Measurements from ENCODE around the gene DDX31.
A peak's percentile ranks its signal among the peaks of the same experiment; 100 is the strongest.

DDX31 gene

GRCh38 chr9:132610661-132611060, 59.1 kb downstream of the DDX31 start:
- Histone ChIP-seq H3K9me3 (replicated peaks in 1 of 2; ENCODE audit: control insufficient read depth in 2 of 2, insufficient read depth in 1 of 2, low read depth in 1 of 2, low read length in 2 of 2) (no peaks in the 10 kb centered on the region), H3K27me3 (ENCODE audit: control insufficient read depth in 3 of 3, insufficient read depth in 3 of 3, low read depth in 1 of 3, low read length in 3 of 3) (no peaks in the 10 kb centered on the region), H2BK5ac (ENCODE audit: low read length) (no peak overlapping the region), H4K91ac (ENCODE audit: low read depth, low read length, poor library complexity) (no peak overlapping the region), H2BK120ac (ENCODE audit: low read depth, low read length) (no peak overlapping the region), H3K79me1 (ENCODE audit: low read depth, low read length) (no peaks in the 10 kb centered on the region), H4K8ac (ENCODE audit: low read depth, low read length) (no peak overlapping the region), H2AFZ (ENCODE audit: low read length) (no peak overlapping the region), H3K14ac (ENCODE audit: low read length) (no peak overlapping the region), H3K23ac (ENCODE audit: low read depth, low read length, poor library complexity) (no peak overlapping the region), H2BK12ac (ENCODE audit: low read length) (no peak overlapping the region), H2BK15ac (ENCODE audit: low read length) (no peak overlapping the region), H3K4ac (ENCODE audit: low read length) (no peak overlapping the region), H2AK5ac (ENCODE audit: low read depth, low read length) (no peak overlapping the region), H3K4me2 (ENCODE audit: insufficient read depth, low read length, poor library complexity, severe bottlenecking) (no peak overlapping the region), H3K18ac (ENCODE audit: low read length) (no peak overlapping the region), H3K27ac (replicated peaks; ENCODE audit: low read length) (no peak overlapping the region), H3K4me3 (ENCODE audit: low read length in 2 of 2) (no peak overlapping the region), H3K36me3 (replicated peaks in 1 of 2; ENCODE audit: control insufficient read depth in 2 of 2, insufficient read depth in 2 of 2, low read length in 2 of 2) (peaks cover 13 to 92% of the 10 kb centered on the region in 2 donors), H3K9ac (ENCODE audit: low read depth, low read length, poor library complexity) (no peak overlapping the region), H3K4me1 (ENCODE audit: control insufficient read depth in 2 of 2, insufficient read depth in 1 of 2, low read depth in 1 of 2, low read length in 2 of 2) (peaks cover 0 to 6% of the 10 kb centered on the region in 2 donors)
- DNase-seq (ENCODE audit: low spot score): no peak
- WGBS, 2 donors (ENCODE audit: extremely low coverage in 2 of 2, insufficient read length in 2 of 2, insufficient replicate concordance in 1 of 2): no CpG with 5 or more reads among the region's 12 CpGs

DNA sequence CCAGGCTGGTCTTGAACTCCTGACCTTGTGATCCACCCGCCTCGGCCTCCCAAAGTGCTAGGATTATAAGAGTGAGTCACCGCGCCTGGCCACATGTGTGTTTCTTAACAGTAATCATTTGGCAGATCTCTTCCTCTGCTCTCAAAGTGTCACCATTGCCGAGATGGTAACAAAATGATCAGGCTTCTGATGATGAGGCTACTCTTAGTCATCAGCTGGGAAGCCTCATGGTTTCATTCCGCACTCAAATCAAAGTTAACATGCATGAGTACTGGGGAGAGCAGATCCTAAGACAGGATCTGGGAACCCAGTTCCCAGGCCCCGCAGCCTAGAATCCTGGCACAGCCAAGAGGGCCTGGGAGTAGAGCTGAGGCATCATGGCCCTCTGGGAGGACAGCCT, 60.0 kb downstream of the DDX31 start:
- no peak overlapping the region for H2BK120ac ChIP-seq (ENCODE audit: low read depth, low read length)
- H3K36me3 ChIP-seq (replicated peaks in 1 of 2; ENCODE audit: control insufficient read depth in 2 of 2, insufficient read depth in 2 of 2, low read length in 2 of 2): peaks cover 10 to 89% of the 10 kb centered on the region in 2 donors
- no peak overlapping the region for H3K4me3 ChIP-seq (ENCODE audit: low read length in 2 of 2)
- no peak for DNase-seq (ENCODE audit: low spot score)
- H3K18ac ChIP-seq (ENCODE audit: low read length): no peak overlapping the region
- H3K27me3 ChIP-seq (ENCODE audit: control insufficient read depth in 3 of 3, insufficient read depth in 3 of 3, low read depth in 1 of 3, low read length in 3 of 3): no peaks in the 10 kb centered on the region
- no peak overlapping the region for H3K4me2 ChIP-seq (ENCODE audit: insufficient read depth, low read length, poor library complexity, severe bottlenecking)
- H3K9ac ChIP-seq (ENCODE audit: low read depth, low read length, poor library complexity): no peak overlapping the region
- no peak overlapping the region for H4K8ac ChIP-seq (ENCODE audit: low read depth, low read length)
- H2BK5ac ChIP-seq (ENCODE audit: low read length): no peak overlapping the region
- H3K4me1 ChIP-seq (ENCODE audit: control insufficient read depth in 2 of 2, insufficient read depth in 1 of 2, low read depth in 1 of 2, low read length in 2 of 2): peaks cover 0 to 10% of the 10 kb centered on the region in 2 donors
- H3K23ac ChIP-seq (ENCODE audit: low read depth, low read length, poor library complexity): no peak overlapping the region
- H4K91ac ChIP-seq (ENCODE audit: low read depth, low read length, poor library complexity): no peak overlapping the region
- no peak overlapping the region for H2AFZ ChIP-seq (ENCODE audit: low read length)
- no peak overlapping the region for H3K14ac ChIP-seq (ENCODE audit: low read length)
- no peak overlapping the region for H2AK5ac ChIP-seq (ENCODE audit: low read depth, low read length)
- no peak overlapping the region for H3K27ac ChIP-seq (replicated peaks; ENCODE audit: low read length)
- no peaks in the 10 kb centered on the region for H3K9me3 ChIP-seq (replicated peaks in 1 of 2; ENCODE audit: control insufficient read depth in 2 of 2, insufficient read depth in 1 of 2, low read depth in 1 of 2, low read length in 2 of 2)
- H2BK15ac ChIP-seq (ENCODE audit: low read length): no peak overlapping the region
- no peak overlapping the region for H3K4ac ChIP-seq (ENCODE audit: low read length)
- no peaks in the 10 kb centered on the region for H3K79me1 ChIP-seq (ENCODE audit: low read depth, low read length)
- WGBS, 2 donors (ENCODE audit: extremely low coverage in 2 of 2, insufficient read length in 2 of 2, insufficient replicate concordance in 1 of 2): no CpG with 5 or more reads among the region's 7 CpGs
- H2BK12ac ChIP-seq (ENCODE audit: low read length): no peak overlapping the region

- no peak overlapping the region for H3K4me2 ChIP-seq (ENCODE audit: insufficient read depth, low read length, poor library complexity, severe bottlenecking)
- H3K9me3 ChIP-seq (replicated peaks in 1 of 2; ENCODE audit: control insufficient read depth in 2 of 2, insufficient read depth in 1 of 2, low read depth in 1 of 2, low read length in 2 of 2): no peaks in the 10 kb centered on the region
- no peak overlapping the region for H3K4me3 ChIP-seq (ENCODE audit: low read length in 2 of 2)
- no peaks in the 10 kb centered on the region for H3K27me3 ChIP-seq (ENCODE audit: control insufficient read depth in 3 of 3, insufficient read depth in 3 of 3, low read depth in 1 of 3, low read length in 3 of 3)
- no peak overlapping the region for H2BK12ac ChIP-seq (ENCODE audit: low read length)
- no peak overlapping the region for H4K91ac ChIP-seq (ENCODE audit: low read depth, low read length, poor library complexity)
- H3K18ac ChIP-seq (ENCODE audit: low read length): no peak overlapping the region
- no peak overlapping the region for H3K14ac ChIP-seq (ENCODE audit: low read length)
- no peak overlapping the region for H4K8ac ChIP-seq (ENCODE audit: low read depth, low read length)
- H3K27ac ChIP-seq (replicated peaks; ENCODE audit: low read length): no peak overlapping the region
- no peak overlapping the region for H3K23ac ChIP-seq (ENCODE audit: low read depth, low read length, poor library complexity)
- H3K4me1 ChIP-seq (ENCODE audit: control insufficient read depth in 2 of 2, insufficient read depth in 1 of 2, low read depth in 1 of 2, low read length in 2 of 2): peaks cover 0 to 13% of the 10 kb centered on the region in 2 donors
- WGBS, 2 donors (ENCODE audit: extremely low coverage in 2 of 2, insufficient read length in 2 of 2, insufficient replicate concordance in 1 of 2): no CpG with 5 or more reads among the region's 9 CpGs
- H2AK5ac ChIP-seq (ENCODE audit: low read depth, low read length): no peak overlapping the region
- H3K4ac ChIP-seq (ENCODE audit: low read length): no peak overlapping the region
- no peak overlapping the region for H3K9ac ChIP-seq (ENCODE audit: low read depth, low read length, poor library complexity)
- DNase-seq (ENCODE audit: low spot score): no peak
- H2BK5ac ChIP-seq (ENCODE audit: low read length): no peak overlapping the region
- no peaks in the 10 kb centered on the region for H3K79me1 ChIP-seq (ENCODE audit: low read depth, low read length)
- H2BK15ac ChIP-seq (ENCODE audit: low read length): no peak overlapping the region
- H2BK120ac ChIP-seq (ENCODE audit: low read depth, low read length): no peak overlapping the region
- no peak overlapping the region for H2AFZ ChIP-seq (ENCODE audit: low read length)
- peaks cover 6 to 83% of the 10 kb centered on the region in 2 donors for H3K36me3 ChIP-seq (replicated peaks in 1 of 2; ENCODE audit: control insufficient read depth in 2 of 2, insufficient read depth in 2 of 2, low read length in 2 of 2)
These were observed 60.6 kb downstream of the DDX31 start for GRCh38 chr9:132609184-132609583.

DNA sequence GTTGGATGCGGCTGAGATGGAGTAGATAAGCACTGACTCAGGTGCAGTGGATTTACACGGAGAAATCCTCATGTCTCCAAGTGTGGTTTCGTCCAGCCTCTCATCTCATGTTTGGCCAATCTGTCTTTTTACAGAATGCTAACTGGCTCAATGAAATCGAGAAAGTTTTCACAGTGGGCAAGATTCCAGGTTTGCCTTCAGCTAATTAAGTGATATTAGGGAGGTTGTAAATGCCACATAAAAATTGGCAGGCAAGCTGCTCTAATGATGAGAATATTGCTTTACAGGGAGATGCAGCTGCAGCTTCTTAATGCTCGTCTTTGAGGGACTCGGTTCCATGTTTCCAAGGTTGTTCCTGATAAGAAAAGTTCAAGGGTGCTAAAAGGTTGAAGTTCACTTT, 63.7 kb downstream of the DDX31 start:
- H3K14ac ChIP-seq (ENCODE audit: low read length): no peak overlapping the region
- no peak overlapping the region for H3K23ac ChIP-seq (ENCODE audit: low read depth, low read length, poor library complexity)
- no peak overlapping the region for H3K4ac ChIP-seq (ENCODE audit: low read length)
- peaks cover 10 to 80% of the 10 kb centered on the region in 2 donors for H3K36me3 ChIP-seq (replicated peaks in 1 of 2; ENCODE audit: control insufficient read depth in 2 of 2, insufficient read depth in 2 of 2, low read length in 2 of 2)
- no peak overlapping the region for H2BK120ac ChIP-seq (ENCODE audit: low read depth, low read length)
- H2BK15ac ChIP-seq (ENCODE audit: low read length): no peak overlapping the region
- H3K4me2 ChIP-seq (ENCODE audit: insufficient read depth, low read length, poor library complexity, severe bottlenecking): no peak overlapping the region
- H2AFZ ChIP-seq (ENCODE audit: low read length): no peak overlapping the region
- no peaks in the 10 kb centered on the region for H3K9me3 ChIP-seq (replicated peaks in 1 of 2; ENCODE audit: control insufficient read depth in 2 of 2, insufficient read depth in 1 of 2, low read depth in 1 of 2, low read length in 2 of 2)
- no peak overlapping the region for H4K8ac ChIP-seq (ENCODE audit: low read depth, low read length)
- no peak overlapping the region for H2BK12ac ChIP-seq (ENCODE audit: low read length)
- peaks cover 0 to 13% of the 10 kb centered on the region in 2 donors for H3K4me1 ChIP-seq (ENCODE audit: control insufficient read depth in 2 of 2, insufficient read depth in 1 of 2, low read depth in 1 of 2, low read length in 2 of 2)
- H2AK5ac ChIP-seq (ENCODE audit: low read depth, low read length): no peak overlapping the region
- DNase-seq (ENCODE audit: low spot score): no peak
- no peak overlapping the region for H2BK5ac ChIP-seq (ENCODE audit: low read length)
- H3K27ac ChIP-seq (replicated peaks; ENCODE audit: low read length): peak overlapping the region; percentile 27
- H4K91ac ChIP-seq (ENCODE audit: low read depth, low read length, poor library complexity): no peak overlapping the region
- no peak overlapping the region for H3K4me3 ChIP-seq (ENCODE audit: low read length in 2 of 2)
- no CpG with 5 or more reads among the region's 6 CpGs for WGBS, 2 donors (ENCODE audit: extremely low coverage in 2 of 2, insufficient read length in 2 of 2, insufficient replicate concordance in 1 of 2)
- H3K79me1 ChIP-seq (ENCODE audit: low read depth, low read length): no peaks in the 10 kb centered on the region
- no peaks in the 10 kb centered on the region for H3K27me3 ChIP-seq (ENCODE audit: control insufficient read depth in 3 of 3, insufficient read depth in 3 of 3, low read depth in 1 of 3, low read length in 3 of 3)
- H3K9ac ChIP-seq (ENCODE audit: low read depth, low read length, poor library complexity): no peak overlapping the region
- H3K18ac ChIP-seq (ENCODE audit: low read length): no peak overlapping the region
